Measurements from ENCODE around the gene ETV4. TPM values are rescaled to one million over a fixed set of nuclear protein-coding genes. Genes with fewer than 3 reads are reported as not detected.

ETV4 gene
- total and polyA plus RNA-seq, 12 donors = 0.22 to 6.6 (median 1.9) TPM

GRCh38 chr17:43530288-43531081, 15.7 kb downstream of the ETV4 start:
- Histone ChIP-seq H3K27ac (peak overlapping the region in 4 of 5 donors; percentile 19 to 88 (median 62)), H3K4me1 (replicated peaks in 1 of 2) (peaks cover 15 to 33% of the 10 kb centered on the region in 2 donors), H3K36me3 (replicated peaks in 1 of 2) (peaks cover 0 to 9% of the 10 kb centered on the region in 2 donors), H3K27me3 (no peaks in the 10 kb centered on the region), H3K9me3 (replicated peaks in 1 of 3) (no peaks in the 10 kb centered on the region), H3K4me3 (peak overlapping the region in 1 of 4 donors; percentile 10)
- peak; percentile 71 to 92 (median 87) for DNase-seq
- TF ChIP-seq POLR2A (IDR thresholded peaks at IDR 0.05) (no peak), CTCF (IDR thresholded peaks at IDR 0.05) (no peak)
- intact Hi-C loops (cut with DNase I) = no loop called here
- WGBS, 4 donors = 7 to 18% (median 13%) methylated on average over 15 to 23 of the region's 23 CpGs

- Histone ChIP-seq H3K9me3 (replicated peaks in 1 of 3) (no peaks in the 10 kb centered on the region), H3K4me3 (peak overlapping the region in 1 of 4 donors; percentile 10), H3K36me3 (replicated peaks in 1 of 2) (peaks cover 0 to 14% of the 10 kb centered on the region in 2 donors), H3K27me3 (no peaks in the 10 kb centered on the region), H3K4me1 (replicated peaks in 1 of 2) (peaks cover 15 to 33% of the 10 kb centered on the region in 2 donors), H3K27ac (peak overlapping the region in 4 of 5 donors; percentile 19 to 88 (median 62))
- 43 to 57% (median 56%) methylated on average over 5 to 6 of the region's 6 CpGs for WGBS, 4 donors
- intact Hi-C loops (cut with DNase I) = no loop called here
- TF ChIP-seq POLR2A (IDR thresholded peaks at IDR 0.05) (no peak), CTCF (IDR thresholded peaks at IDR 0.05) (no peak)
- peak in 1 of 7 donors; percentile 9 for DNase-seq
These were observed 16.2 kb downstream of the ETV4 start for GRCh38 chr17:43529947-43530287.

- Histone ChIP-seq H3K9me3 (replicated peaks in 1 of 3) (no peaks in the 10 kb centered on the region), H3K36me3 (replicated peaks in 1 of 2) (peaks cover 0 to 22% of the 10 kb centered on the region in 2 donors), H3K4me1 (replicated peaks in 1 of 2) (peaks cover 15 to 33% of the 10 kb centered on the region in 2 donors), H3K4me3 (no peak overlapping the region), H3K27ac (peak overlapping the region in 2 of 5 donors; percentile 66 to 73), H3K27me3 (no peaks in the 10 kb centered on the region)
- no peak for TF ChIP-seq POLR2A (IDR thresholded peaks at IDR 0.05)
- TF ChIP-seq CTCF (IDR thresholded peaks at IDR 0.05) = no peak
- intact Hi-C loops (cut with DNase I) = no loop called here
- DNase-seq = no peak
- WGBS, 4 donors = 90 to 93% (median 92%) methylated on average over 20 of the region's 20 CpGs
These were observed 16.9 kb downstream of the ETV4 start for GRCh38 chr17:43528988-43529814.

GRCh38 chr17:43528319-43528987, 17.7 kb downstream of the ETV4 start:
- WGBS, 4 donors = 48 to 56% (median 54%) methylated on average over 3 to 13 of the region's 13 CpGs
- Histone ChIP-seq H3K4me1 (replicated peaks in 1 of 2) (peaks cover 15 to 33% of the 10 kb centered on the region in 2 donors), H3K4me3 (no peak overlapping the region), H3K9me3 (replicated peaks in 1 of 3) (no peaks in the 10 kb centered on the region), H3K27ac (peak overlapping the region in 2 of 5 donors; percentile 27 to 66), H3K27me3 (no peaks in the 10 kb centered on the region), H3K36me3 (replicated peaks in 1 of 2) (peaks cover 0 to 29% of the 10 kb centered on the region in 2 donors)
- DNase-seq = peak; percentile 33 to 88 (median 74)
- TF ChIP-seq CTCF (IDR thresholded peaks at IDR 0.05) (no peak), POLR2A (IDR thresholded peaks at IDR 0.05) (no peak)
- intact Hi-C loops (cut with DNase I) = no loop called here
